Motor neuron (in vitro differentiated cells): ENCODE measurements around the gene DPY19L1. TPM values are rescaled to one million over a fixed set of nuclear protein-coding genes. Genes with fewer than 3 reads are reported as not detected.
"Not testable (repeated sequence)": the region's sequence is repeated elsewhere in the genome, so short reads cannot be mapped to it uniquely, and the experiment has no call there.

Source experiments
- ATAC-seq, 8 experiments: fragments of 200-7000 bp; cut with Tn5 transposase; replicated peaks in 6 of 8; 2 replicates each; pipeline ENCODE4 v1.8.0; 2021; ENCODE audit warnings: mild to moderate bottlenecking in 8 of 8, moderate library complexity in 8 of 8
- H3K27ac ChIP-seq, 2 donors: fragments of 250-450 bp; sonication (Bioruptor Pico); 2 replicates each; pipeline ENCODE4 v1.9.0; 2021; ENCODE audit warnings: antibody characterized with exemption in 2 of 2, mild to moderate bottlenecking in 2 of 2, moderate library complexity in 1 of 2
- H3K4me1 ChIP-seq, 2 donors: fragments of 250-450 bp; sonication (Bioruptor Pico); replicated peaks in 1 of 2; 2 replicates each; pipeline ENCODE4 v1.6.1; 2021; ENCODE audit warnings: antibody characterized with exemption in 2 of 2, mild to moderate bottlenecking in 2 of 2, moderate library complexity in 1 of 2
- H3K4me3 ChIP-seq, 5 donors: fragments of 250-450 bp; sonication (Bioruptor Pico); 2 replicates each; pipeline ENCODE4 v1.9.0; 2021; ENCODE audit warnings: antibody characterized with exemption in 5 of 5, mild to moderate bottlenecking in 5 of 5, moderate library complexity in 4 of 5
- WGBS, 10 experiments: fragments of 450-650 bp; shearing (Covaris generic); methylation state at CpG; one replicate each; pipeline ENCODE4 v1.0.0; 2022; 5-methylcytosine and 5-hydroxymethylcytosine counted together
- in situ Hi-C, 9 experiments: fragments of 400-800 bp; cut with MboI; loops; one replicate each; pipeline ENCODE4 v1.15.0; 2021; ENCODE audit warnings: low sequenced_read_pairs in 9 of 9, low pct_unique_long_range_greater_than_20kb in 2 of 9; ENCODE audit not compliant: unreplicated experiment in 9 of 9
- total RNA-seq, 8 experiments: library from RNA; unstranded; fragments of 300-600 nt; gene quantifications; 2 replicates each; pipeline versions ENCODE4 v1.2.3 to v1.2.4, GENCODE V29; 2022

The DPY19L1 gene
- total RNA-seq, 8 experiments from 2014 or later, result 7.6 to 50.2 (median 23.1) TPM

GRCh38 chr7:34883855-34884254 is 153.4 kb downstream of the DPY19L1 start:
- ATAC-seq, in situ Hi-C loops, H3K27ac ChIP-seq, H3K4me1 ChIP-seq, H3K4me3 ChIP-seq: not testable (repeated sequence)
- 92 to 100% (median 100%) methylated on average over 1 of the region's 1 CpG; no CpG with 5 or more reads in 7 of the 10 experiments for WGBS, 10 experiments

GRCh38 chr7:34879871-34880270 is 157.4 kb downstream of the DPY19L1 start:
- WGBS, 10 experiments, result 30 to 100% (median 85%) methylated on average over 1 to 2 of the region's 2 CpGs; no CpG with 5 or more reads in 4 of the 10 experiments
- Histone ChIP-seq H3K4me1 (no peaks in the 10 kb centered on the region), H3K27ac (no peak overlapping the region), H3K4me3 (no peak overlapping the region)
- ATAC-seq, result no peak
- in situ Hi-C loops, result no loop called here

- H3K4me3 ChIP-seq, in situ Hi-C loops, H3K27ac ChIP-seq, ATAC-seq, H3K4me1 ChIP-seq: not testable (repeated sequence)
- WGBS, 10 experiments, result 0 to 100% (median 37%) methylated on average over 2 to 5 of the region's 8 CpGs; no CpG with 5 or more reads in 2 of the 10 experiments
These were observed 158.1 kb downstream of the DPY19L1 start for GRCh38 chr7:34878944-34879735.

Other genes starting within 250 kb of the DPY19L1 start
- under 1 TPM in 5 of 8 experiments, not detected in 3; 0.09 to 0.43 (median 0.17) TPM for gene TBX20, start 216.6 kb upstream of the DPY19L1 start, total RNA-seq